Measurements from ENCODE around the gene RAMACL. TPM values are rescaled to one million over a fixed set of nuclear protein-coding genes. Genes with fewer than 3 reads are reported as not detected.

RAMACL gene
- polyA plus RNA-seq, 1 experiment: 0.26 TPM

GRCh38 chr6:166559662-166560061 lies 26.8 kb downstream of the RAMACL start:
- no peaks in the 10 kb centered on the region for H3K36me3 ChIP-seq (ENCODE audit: control insufficient read depth, insufficient read depth, low read length)
- ChIA-PET CTCF (no interaction called here), POLR2A (no interaction called here)
- no peaks in the 10 kb centered on the region for H3K27me3 ChIP-seq (ENCODE audit: control insufficient read depth, insufficient read depth, low read length)
- DNase-seq (ENCODE audit: low read depth): no peak
- no peak overlapping the region for H3K4me3 ChIP-seq (ENCODE audit: low read depth, low read length)
- TF ChIP-seq, protein P1, sequence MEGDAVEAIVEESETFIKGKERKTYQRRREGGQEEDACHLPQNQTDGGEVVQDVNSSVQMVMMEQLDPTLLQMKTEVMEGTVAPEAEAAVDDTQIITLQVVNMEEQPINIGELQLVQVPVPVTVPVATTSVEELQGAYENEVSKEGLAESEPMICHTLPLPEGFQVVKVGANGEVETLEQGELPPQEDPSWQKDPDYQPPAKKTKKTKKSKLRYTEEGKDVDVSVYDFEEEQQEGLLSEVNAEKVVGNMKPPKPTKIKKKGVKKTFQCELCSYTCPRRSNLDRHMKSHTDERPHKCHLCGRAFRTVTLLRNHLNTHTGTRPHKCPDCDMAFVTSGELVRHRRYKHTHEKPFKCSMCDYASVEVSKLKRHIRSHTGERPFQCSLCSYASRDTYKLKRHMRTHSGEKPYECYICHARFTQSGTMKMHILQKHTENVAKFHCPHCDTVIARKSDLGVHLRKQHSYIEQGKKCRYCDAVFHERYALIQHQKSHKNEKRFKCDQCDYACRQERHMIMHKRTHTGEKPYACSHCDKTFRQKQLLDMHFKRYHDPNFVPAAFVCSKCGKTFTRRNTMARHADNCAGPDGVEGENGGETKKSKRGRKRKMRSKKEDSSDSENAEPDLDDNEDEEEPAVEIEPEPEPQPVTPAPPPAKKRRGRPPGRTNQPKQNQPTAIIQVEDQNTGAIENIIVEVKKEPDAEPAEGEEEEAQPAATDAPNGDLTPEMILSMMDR (IDR thresholded peaks at IDR 0.05; ENCODE audit: insufficient read depth, low read depth, low read length): no peak

DNA sequence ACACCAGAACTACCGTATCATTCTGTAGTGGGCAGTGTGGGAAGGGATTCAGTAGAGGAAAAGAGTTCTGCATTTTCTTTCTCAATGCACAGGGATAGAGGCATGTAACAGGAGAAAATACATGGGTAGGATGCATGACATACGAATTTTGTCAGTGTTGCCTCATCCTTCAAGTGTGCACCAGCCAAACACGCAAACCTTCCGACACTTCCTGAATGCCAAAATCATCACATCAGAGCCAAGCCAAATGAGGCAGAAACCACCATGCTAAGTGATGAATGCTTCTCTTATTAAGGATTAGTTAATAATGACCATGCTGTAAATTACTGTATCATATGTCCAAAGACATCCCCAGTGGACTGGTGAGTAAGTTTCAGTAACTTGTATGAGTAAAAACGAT lies 27.3 kb downstream of the RAMACL start:
- Histone ChIP-seq H3K4me3 (ENCODE audit: low read depth, low read length) (no peak overlapping the region), H3K36me3 (ENCODE audit: control insufficient read depth, insufficient read depth, low read length) (no peaks in the 10 kb centered on the region), H3K27me3 (ENCODE audit: control insufficient read depth, insufficient read depth, low read length) (no peaks in the 10 kb centered on the region)
- no peak for DNase-seq (ENCODE audit: low read depth)
- TF ChIP-seq, protein P1 (IDR thresholded peaks at IDR 0.05; ENCODE audit: insufficient read depth, low read depth, low read length): no peak
- POLR2A ChIA-PET: no interaction called here
- CTCF ChIA-PET: no interaction called here

- DNase-seq (ENCODE audit: low read depth): no peak
- POLR2A ChIA-PET: no interaction called here
- no peak overlapping the region for H3K4me3 ChIP-seq (ENCODE audit: low read depth, low read length)
- TF ChIP-seq, protein P1 (IDR thresholded peaks at IDR 0.05; ENCODE audit: insufficient read depth, low read depth, low read length): no peak
- no peaks in the 10 kb centered on the region for H3K27me3 ChIP-seq (ENCODE audit: control insufficient read depth, insufficient read depth, low read length)
- no peaks in the 10 kb centered on the region for H3K36me3 ChIP-seq (ENCODE audit: control insufficient read depth, insufficient read depth, low read length)
- CTCF ChIA-PET: no interaction called here
Observed at GRCh38 chr6:166558156-166559005, 28.1 kb downstream of the RAMACL start.

GRCh38 chr6:166556863-166557322 lies 29.6 kb downstream of the RAMACL start:
- Histone ChIP-seq H3K27me3 (ENCODE audit: control insufficient read depth, insufficient read depth, low read length) (no peaks in the 10 kb centered on the region), H3K36me3 (ENCODE audit: control insufficient read depth, insufficient read depth, low read length) (no peaks in the 10 kb centered on the region), H3K4me3 (ENCODE audit: low read depth, low read length) (no peak overlapping the region)
- TF ChIP-seq, protein P1 (IDR thresholded peaks at IDR 0.05; ENCODE audit: insufficient read depth, low read depth, low read length): no peak
- POLR2A ChIA-PET: no interaction called here
- CTCF ChIA-PET: no interaction called here
- no peak for DNase-seq (ENCODE audit: low read depth)

- no peaks in the 10 kb centered on the region for H3K27me3 ChIP-seq (ENCODE audit: control insufficient read depth, insufficient read depth, low read length)
- no peaks in the 10 kb centered on the region for H3K36me3 ChIP-seq (ENCODE audit: control insufficient read depth, insufficient read depth, low read length)
- ChIA-PET CTCF (no interaction called here), POLR2A (no interaction called here)
- TF ChIP-seq, protein P1 (IDR thresholded peaks at IDR 0.05; ENCODE audit: insufficient read depth, low read depth, low read length): no peak
- no peak overlapping the region for H3K4me3 ChIP-seq (ENCODE audit: low read depth, low read length)
- DNase-seq (ENCODE audit: low read depth): no peak
Observed at GRCh38 chr6:166556336-166556735, 30.1 kb downstream of the RAMACL start.

All from BJ (cell line).